ENCODE data around the gene ARMH2.
"Not testable (repeated sequence)": the region's sequence is repeated elsewhere in the genome, so short reads cannot be mapped to it uniquely, and the experiment has no call there.

ARMH2 gene

DNA sequence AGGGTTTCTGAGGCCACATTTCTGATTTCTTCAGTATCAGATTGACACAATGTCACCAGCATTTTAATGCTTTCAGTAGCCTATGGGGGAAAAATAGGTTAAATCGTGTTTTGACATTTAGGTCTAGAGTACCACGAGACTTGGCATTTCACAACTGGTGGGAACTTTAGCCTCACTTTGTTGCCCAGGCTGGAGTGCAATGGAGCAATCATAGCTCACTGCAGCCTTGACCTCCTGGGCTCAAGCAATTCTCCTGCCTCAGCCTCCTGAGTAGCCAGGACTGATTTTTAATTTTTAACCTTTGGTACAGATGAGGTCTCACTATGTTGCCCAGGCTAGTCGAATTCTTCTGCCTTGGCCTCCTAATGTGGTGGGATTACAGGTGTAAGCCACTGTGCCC is 11.0 kb upstream of the ARMH2 start:
- DNase-seq: no peak

DNA sequence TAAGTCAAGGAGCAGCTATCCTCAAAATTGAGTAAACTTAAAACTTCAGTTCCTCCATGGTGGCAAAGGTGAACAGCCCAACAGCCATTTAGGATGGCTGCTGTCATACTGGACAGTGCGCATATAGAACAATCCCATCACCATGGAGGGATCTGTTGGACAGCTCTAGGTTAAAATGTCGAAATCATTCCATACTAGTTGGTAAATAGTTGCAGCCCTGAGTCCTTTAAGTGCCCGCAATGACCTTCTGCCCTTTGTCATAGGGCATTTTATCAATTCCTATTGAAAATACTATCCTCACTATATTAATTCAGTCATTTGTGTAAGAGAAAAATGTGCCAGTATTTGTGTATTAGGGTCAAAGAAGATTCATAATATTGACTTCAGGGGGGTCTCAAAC is 8.9 kb upstream of the ARMH2 start:
- no peak for DNase-seq

DNA sequence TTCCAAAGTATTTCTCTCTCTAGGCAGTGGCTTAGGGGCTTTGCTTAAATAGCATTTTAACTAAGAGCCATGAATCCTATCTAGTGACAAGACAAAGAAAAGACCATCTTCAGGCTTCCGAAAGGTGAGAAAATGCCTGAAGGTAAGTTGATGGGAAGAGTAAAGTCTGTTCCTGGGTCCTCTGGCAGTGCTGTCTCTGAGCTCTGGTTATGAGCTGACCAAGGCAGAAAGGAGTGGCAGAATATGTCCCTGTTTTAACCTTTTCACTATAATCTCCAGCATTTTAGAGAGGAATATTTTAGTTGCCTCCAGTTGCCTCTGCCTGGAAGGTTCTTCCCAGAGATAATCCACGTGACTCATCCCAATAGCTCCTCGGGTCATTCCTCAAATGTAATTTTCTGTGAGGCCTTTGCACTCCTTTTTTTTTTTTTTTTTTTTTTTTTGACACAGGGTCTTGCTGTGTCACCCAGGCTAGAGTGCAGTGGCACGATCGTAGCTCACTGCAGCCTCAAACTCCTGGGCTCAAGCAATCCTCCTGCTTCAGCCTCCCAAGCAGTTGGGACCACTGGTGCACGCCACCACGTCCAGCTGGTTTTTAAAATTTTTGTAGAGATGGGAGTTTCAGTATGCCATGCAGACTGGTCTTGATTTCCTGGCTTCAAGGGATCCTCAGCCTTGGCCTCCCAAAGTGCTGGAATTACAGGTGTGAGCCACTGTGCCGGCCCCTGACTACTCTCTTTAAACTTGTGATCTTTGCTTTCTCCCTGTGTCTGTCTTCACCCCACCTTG is 3.7 kb upstream of the ARMH2 start:
- DNase-seq: no peak

DNA sequence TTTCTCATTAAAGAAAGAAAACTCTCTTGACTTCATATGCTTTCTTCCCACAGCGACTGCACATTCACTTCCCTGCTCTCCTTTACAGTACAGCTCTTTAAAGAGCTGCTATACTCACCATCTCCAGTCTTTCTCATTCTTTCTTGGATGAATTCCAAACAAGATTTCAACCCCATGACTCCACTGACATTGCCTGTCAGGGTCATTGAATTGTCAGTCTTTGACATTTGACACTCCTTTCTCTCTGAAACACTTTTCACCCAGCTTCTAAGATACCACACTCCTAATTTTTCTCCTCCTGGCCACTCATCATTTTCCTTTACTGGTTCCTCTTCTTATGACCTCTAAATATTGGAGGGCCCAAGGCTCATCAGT is 811 bp upstream of the ARMH2 start:
- no peak for DNase-seq

DNA sequence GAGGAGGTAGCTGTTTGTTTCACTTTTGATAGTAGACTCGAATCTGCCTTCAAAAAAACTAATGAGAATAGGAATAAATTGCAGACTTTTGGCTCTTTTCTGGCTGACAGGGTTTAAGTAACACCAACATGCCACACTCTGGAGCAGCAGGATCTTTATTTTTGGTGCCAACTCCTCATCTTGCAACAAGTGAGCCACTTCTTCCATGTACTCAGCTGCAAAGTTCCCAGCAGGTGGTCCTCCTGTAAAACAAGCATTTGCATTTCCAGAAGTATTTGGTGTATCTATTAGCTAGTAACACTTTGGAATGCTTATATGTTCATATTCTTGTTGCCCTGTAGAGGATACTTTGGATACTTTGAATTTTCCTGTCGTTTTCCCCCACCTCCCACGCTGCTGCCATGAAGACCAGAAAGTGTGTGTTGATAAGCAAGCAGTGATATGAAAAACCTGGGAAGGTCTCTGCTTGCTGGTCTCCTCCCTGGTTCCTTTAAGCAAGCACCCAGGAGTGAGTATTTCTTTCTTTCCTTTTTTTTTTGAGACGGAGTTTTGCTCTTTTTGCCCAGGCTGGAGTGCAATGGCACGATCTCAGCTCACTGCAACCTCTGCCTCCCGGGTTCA is 1.0 kb downstream of the ARMH2 start:
- DNase-seq: no peak

DNA sequence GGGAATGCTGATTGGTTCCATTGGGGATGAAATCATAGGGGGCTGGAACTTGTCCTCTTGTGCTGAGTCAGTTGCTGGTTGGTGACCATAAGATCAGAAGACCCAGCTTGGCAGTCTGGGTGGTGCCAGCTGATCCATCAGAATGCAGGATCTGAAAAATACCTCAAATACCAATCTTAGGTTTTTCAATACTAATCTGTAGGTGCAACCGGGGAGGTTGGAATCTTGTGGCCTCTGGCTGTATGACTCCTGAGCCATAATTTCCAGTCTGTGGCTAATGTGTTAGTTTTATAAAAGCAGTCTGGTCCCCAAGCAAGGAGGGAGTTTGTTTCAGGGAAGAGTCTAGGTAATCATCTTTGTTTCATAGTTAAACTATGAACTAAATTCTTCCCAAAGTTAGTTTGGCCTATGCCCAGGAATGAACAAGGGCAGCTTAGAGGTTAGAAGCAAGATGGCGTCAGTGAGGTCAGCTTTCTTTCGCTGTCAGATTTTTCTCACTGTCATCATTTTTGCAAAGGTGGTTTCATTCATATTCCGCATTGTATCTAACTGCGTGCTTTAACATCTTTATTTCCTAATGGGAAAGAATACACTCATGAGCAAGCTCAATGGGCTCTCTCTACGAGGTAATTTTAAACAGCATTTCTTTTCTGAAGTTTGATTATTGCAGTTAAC is 2.0 kb downstream of the ARMH2 start:
- DNase-seq: no peak

DNA sequence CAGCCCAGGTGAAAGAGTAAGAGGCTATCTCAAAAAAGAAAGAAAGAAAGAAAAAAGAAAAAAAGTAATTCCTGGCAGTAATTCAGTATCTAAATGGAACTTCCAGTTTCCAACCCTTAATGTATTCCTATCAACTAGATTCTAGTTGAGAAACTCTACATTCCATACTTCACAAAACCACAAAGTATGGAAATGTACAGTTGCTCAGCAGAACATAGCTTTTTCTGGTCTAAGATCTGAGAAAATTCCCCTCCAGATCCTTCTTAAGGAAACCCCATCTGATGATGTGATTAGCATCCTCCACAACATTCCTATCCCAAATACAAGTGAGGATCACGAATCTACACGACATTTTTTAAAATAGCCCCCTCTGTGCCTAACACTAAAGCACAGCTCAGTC is 3.6 kb downstream of the ARMH2 start:
- no peak for DNase-seq

DNA sequence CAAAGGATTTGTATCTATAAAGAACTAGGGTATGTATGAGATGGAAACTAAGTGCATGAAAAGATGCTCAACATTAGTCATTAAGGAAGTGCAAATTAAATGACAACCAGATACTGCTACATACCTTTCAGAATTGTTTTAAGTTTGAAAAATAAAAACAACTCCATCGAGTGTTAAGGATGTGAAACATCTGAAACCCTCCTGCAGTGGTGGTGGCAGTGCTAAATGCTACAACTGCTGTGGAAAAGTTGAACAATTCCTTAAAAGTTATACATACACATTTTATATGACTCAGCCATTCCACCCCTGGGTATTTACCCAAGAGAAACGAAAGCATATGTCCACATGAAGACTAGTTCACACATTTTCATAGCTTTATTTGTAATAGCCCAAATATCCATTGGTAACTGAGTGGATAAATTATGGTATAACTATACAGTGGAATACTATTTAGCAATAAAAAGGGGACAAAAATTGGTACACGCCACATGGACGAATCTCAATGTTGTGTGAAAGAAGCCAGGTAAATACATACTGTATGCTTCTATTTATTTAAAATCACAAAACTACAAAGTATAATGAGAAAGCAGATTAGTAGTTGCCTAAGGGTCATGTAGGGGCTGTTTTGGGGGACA is 10.6 kb downstream of the ARMH2 start:
- no peak for DNase-seq

DNA sequence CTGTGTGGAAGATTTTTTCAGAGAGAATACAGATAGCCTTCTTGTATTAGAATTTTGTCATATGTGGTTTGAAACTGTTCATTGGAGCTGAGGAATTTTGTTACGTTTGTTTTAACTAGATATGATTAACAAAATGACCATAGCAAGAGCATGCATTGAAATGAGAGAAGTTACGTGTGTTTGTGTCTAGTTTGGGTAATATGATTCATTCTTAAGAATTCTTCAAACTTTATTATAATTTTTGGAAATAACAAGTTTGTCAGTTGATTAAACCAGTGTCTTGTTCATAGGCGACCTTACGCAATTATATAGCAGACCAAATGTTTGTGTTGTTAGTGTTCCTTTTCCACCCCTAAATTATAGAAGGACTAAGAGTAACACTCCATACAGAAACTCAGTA is 18.5 kb downstream of the ARMH2 start:
- no peak for DNase-seq

DNA sequence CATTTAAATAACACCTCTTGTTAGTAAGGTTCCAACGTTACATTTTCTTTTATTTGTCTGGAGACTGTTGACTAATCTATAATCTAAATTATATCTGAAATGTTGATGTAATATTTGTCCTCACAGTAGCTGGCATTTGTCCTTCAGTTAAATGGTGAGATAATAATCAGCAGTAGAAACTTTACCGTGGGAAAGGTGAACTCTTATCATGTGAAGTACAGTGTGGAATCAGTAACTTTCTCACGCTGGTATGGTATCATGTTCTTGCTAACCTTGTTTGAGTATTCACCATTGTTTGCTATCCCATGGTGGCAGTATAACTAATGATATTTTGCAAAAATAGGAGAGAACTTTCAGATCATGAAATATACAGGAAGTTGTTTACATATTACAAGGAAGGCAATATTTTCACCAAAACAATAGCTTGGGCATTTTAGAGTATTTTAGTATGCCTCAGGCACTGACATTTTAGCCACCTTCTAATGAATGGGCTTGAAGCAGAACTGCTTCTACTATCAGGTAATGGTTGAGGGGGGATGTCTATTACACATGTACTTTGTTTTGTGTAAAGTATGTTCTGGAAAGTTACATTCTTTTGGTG is 19.2 kb downstream of the ARMH2 start:
- DNase-seq: no peak

DNA sequence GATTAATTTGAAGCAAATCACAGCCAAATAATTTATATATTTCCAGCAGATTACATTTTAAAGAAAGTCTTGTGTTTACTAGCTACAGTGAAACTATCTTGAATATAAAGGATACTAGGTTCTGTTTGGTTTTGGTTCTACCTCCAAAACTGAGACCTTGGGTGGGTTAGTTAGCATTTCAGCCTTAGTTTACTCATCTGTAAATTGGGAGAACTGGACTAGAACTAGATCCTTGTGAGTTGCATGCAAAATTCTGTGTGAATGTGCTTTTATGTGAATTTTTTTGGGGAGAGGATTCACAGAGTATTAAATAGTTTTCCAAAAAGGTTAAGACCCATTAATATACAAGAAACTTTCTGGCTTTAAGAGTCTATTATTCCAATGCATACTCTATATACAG is 19.8 kb downstream of the ARMH2 start:
- no peak for DNase-seq

DNA sequence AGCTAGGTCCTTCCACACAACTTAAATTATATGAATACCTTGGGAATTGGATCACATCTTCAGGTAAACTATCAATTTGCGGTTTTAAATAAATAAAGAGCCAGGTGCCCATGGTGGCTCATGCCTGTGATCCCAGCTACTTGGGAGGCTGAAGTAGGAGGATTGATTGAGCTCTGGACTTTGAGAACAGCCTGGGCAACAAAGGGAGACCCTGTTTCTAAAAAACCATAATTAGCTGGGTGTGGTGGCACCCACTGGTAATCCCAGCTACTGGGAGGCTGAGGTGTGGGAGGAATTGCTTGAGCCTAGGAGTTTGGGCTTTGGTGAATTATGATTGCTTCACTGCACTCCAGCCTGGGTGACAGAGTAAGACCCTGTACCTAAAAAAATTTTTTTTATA is 20.6 kb downstream of the ARMH2 start:
- no peak for DNase-seq

DNA sequence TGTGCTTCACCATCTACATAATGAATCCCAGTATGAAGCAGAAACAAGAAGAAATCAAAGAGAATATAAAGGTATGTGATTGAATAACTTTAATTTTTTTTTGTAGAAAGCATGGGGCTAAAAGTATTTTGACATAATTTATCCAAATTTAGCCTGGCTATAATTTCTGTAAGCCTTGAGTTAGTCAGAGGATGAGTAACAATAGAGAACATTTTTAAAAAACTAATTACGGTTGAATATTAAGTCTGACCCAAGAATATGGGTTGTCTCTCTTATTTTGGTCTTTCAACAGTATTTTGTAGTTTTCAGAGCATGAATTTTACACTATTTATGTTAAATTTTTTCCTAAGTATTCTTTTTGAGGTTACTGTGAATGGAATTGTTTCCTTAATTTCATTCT is 21.5 kb downstream of the ARMH2 start:
- DNase-seq: no peak

DNA sequence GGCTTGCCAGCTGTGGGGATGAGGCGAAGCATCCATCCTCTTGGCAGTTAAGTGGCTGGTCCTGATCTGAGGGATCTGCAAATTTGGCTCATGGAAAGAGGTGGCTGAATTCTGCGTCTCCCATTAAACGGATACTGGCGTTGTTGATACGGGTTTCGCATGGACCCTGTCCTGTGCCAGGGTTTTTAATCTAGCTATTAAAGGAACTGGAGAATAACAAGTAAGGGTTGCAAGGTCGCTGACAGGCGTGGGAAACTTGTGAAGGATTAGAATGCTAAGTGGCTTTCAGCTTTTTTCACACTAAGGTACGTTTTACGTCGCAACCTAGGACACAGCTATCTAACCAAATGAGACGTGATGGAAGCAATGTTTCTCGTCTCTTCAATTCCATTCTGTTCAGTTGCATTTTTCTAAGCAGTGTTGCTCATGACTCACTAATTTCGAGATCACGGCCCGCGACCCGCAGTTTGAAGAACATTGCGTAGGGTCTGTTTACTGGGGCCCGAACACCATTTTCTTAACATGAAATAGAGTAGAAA is 23.1 kb downstream of the ARMH2 start:
- DNase-seq: no peak

DNA sequence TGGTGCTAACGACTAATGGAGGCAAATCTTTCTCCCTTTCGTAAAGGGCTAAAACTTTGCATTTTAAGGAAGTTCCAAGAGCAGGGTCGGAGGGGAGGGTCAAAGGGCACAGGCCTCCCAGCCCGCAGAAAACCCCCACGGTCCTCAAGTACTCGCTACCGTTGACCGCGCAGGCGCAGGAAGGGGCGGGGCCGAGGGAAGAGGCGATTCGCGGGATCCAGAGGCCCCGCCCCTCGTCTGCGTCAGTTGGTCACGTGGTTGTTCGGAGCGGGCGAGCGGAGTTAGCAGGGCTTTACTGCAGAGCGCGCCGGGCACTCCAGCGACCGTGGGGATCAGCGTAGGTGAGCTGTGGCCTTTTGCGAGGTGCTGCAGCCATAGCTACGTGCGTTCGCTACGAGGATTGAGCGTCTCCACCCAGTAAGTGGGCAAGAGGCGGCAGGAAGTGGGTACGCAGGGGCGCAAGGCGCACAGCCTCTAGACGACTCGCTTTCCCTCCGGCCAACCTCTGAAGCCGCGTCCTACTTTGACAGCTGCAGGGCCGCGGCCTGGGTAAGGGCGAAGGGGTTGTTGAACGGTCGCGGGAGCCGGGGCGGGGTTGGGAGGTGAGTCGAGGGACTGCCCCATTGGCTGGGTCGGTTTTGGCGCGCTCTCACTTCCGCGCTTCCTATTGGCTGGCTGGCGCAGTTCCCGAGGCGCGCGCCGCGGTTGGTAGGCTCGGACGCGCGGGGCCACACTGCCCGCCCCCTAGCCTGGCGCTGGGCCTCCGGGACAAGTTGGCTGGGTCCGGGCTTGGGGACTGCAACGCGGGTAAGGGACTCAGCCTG is 23.8 kb downstream of the ARMH2 start, which contains the start of gene GMNN:
GMNN (plus strand) TSS at position 242 of the 824 bp plus-strand sequence. CDS start 2,310 bp downstream, outside the sequence.
- peak; percentile 96 for DNase-seq

DNA sequence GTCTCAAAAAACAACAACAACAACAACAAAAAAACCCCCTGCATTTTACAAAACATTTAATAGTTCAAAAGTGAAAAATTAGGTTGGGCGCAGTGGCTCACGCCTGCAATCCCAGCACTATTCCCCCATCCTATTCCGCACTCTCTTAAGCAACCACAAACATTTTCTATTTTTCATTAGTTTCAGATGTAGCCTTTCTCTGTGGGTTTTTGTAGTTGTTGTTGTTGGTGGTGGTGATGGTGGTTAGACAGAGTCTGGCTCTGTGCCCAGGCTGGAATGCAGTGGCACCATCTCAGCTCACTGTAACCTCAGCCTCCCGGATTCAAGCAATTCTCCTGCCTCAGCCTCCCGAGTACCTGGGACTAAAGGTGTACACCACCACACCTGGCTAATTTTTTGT is 30.4 kb downstream of the ARMH2 start:
- no peak for DNase-seq

DNA sequence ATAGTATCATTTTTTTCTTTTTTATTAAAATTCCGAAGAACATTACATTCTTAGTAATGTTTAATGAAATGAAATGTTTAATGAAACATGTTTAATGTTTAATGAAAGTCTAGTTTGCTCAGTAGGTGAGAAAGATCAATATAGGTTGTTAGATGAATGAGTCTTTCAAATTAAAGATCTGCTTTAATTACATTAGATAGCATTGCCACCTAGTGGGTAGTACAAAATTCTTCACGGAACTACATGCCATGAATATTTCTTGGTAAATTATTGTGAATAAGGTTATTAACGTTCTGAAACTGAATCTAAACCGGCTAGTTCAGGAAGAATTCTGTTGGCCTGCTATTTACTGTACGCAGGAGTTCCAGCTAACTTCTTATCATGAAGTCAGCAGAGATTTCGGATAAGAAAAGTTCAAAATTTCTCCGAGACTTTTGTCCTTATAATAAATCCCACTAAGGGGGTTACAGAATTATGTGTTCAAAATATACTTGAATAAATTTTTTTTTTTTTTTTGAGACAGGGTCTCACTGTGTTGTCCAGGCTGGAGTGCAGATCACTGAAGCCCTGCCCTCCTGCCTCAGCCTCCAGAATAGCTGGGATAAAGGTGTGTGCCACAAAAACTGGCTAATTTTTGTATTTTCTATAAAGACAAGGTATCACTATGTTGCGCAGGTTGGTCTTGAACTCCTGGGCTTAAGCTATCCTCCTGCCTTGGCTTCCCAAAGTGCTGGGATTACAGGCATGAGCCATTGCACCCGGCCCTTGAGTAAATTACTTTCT is 31.8 kb downstream of the ARMH2 start:
- DNase-seq: no peak

DNA sequence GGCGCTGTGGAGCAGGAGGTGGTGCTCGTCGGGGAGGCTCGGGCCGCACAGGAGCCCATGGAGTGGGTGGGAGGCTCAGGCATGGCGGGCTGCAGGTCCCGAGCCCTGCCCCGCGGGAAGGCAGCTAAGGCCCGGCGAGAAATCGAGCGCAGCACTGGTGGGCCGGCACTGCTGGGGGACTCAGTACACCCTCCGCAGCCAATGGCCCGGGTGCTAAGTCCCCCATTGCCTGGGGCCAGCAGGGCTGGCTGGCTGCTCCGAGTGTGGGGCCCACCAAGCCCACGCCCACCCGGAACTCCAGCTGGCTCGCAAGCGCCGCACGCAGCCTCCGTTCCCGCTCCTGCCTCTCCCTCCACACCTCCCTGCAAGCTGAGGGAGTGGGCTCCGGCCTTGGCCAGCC is 32.7 kb downstream of the ARMH2 start:
- DNase-seq: not testable (repeated sequence)

DNA sequence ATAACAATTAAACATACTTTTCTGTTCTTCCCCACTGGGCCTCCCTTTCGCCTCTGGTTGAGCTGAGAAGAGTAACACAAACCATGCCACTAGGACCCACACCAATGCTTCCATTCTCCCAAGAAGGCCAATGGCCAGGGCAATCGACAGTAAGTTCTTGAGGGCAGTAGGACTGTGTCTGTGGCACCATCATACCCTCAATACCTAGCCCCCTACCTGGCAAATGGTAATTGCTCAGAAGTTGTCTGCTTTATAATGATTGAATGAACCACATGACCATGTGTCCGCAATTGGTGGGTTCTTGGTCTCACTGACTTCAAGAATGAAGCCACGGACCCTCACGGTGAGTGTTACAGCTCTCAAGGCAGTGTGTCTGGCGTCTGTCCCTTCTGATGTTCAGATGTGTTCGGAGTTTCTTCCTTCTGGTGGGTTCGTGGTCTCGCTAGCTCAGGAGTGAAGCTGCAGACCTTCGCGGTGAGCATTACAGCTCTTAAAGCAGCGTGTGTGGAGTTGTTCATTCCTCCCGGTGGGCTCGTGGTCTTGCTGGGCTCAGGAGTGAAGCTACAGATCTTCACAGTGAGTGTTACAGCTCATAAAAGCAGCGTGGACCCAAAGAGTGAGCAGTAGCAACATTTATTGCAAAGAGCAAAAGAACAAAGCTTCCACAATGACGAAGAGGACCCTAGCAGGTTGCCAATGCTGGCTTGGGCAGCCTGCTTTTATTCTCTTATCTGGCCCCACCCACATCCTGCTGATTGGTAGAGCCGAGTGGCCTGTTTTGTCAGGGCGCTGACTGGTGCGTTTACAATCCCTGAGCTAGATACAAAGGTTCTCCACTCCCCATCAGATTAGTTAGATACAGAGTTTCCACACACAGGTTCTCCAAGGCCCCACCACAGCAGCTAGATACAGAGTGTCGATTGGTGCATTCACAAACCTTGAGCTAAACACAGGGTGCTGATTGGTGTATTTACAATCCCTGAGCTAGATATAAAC is 33.6 kb downstream of the ARMH2 start:
- DNase-seq: not testable (repeated sequence)

DNA sequence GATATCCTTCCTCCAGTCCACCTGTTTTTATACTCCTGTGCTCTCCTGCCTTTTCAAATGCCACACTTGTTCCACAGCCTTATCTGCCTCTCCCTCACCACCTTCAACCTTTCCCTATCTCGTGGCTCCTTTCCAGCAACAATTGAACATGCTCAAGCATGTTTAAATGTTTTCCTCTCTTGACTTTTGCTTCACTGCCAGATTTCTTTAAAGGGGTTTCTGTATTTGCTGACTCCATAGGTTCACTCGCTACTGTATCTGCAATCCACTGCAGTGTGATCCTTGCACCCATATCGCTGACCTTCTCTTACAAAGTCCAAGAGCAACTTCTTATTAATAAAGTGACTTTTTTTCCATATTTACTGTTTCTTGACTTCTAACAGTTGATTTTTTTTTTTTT is 35.1 kb downstream of the ARMH2 start:
- DNase-seq: no peak
